ENCODE data around the gene IGSF6.

- TF ChIP-seq CTCF (IDR thresholded peaks at IDR 0.05) = no peak
- TF ChIP-seq POLR2AphosphoS5 (IDR thresholded peaks at IDR 0.05; ENCODE audit: low read depth, low read length) = no peak
- TF ChIP-seq SIN3A (IDR thresholded peaks at IDR 0.05; ENCODE audit: borderline replicate concordance, insufficient read depth, low read depth, low read length) = no peak
Observed at GRCh38 chr16:21598206-21598605, 54.2 kb downstream of the IGSF6 start.

Measured in Panc1 (cell line).